ENCODE measurements around the gene CPA5. TPM values are rescaled to one million over a fixed set of nuclear protein-coding genes. Genes with fewer than 3 reads are reported as not detected.
A peak's percentile ranks its signal among the peaks of the same experiment; 100 is the strongest.

CPA5 gene
- total and polyA plus RNA-seq, 10 of the 15 experiments (the other 5 are each of a cell fraction or from before 2014, with no cell fraction given), result 0.06 to 0.52 (median 0.29) TPM; not detected in 2

DNA sequence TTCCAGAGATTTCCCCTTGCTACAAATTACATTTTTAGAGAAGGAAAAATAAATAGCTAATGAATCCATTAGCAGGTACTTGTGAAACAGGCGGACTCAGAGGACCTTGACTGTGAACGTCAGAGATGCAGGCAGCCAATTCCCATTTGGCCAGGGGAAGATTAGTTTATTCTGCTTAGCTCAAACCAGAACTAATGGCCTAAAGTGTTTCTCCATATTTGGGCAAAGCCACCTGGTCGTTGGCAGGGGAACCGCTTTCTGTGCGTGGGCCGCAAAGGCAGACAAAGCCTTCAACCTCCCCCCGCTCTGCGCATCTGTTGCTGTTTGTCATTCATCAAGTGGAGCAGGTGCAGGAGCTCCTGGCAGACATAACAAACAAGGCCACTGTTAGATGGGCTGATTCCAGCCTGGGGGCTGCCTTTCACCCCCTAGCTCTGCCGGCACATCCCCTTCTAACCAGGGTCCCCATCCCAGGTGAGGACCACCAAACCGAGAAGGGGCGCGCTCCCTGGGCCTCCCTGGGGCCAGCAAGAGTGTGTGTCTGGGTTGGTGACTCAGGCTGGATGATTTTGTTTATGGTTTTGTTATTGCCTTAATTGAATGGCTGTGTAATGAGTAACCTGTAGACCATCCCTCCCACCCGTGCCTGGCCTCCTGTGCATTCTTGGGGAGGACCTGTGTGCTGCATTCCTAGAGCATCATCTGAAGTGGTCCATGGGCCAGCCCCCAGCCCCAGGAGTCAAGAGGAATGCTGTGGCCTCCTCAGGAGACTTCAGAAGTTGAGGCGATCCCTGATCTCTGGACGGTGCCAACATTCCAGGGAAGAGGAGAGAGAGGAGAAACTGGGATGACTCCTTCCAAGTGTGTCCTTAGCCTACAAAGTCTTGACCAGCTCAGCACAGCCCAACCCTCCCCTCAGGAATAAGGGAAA is 21.2 kb downstream of the CPA5 start:
- Histone ChIP-seq H2AFZ (ENCODE audit: control insufficient read depth, low read depth, low read length) (no peak overlapping the region; the same call in 1 of the 2 replicates), H3K4me2 (ENCODE audit: control insufficient read depth, insufficient read depth) (0 out of 2 replicates have a peak overlapping the region, but pooled peaks have one; percentile 2), H3K4me3 (no peak overlapping the region), H3K4me1 (ENCODE audit: control insufficient read depth, insufficient read depth, low read length) (peaks cover 13% of the 10 kb centered on the region), H3K79me2 (ENCODE audit: control insufficient read depth, insufficient read depth, low read length) (no peaks in the 10 kb centered on the region), H4K20me1 (ENCODE audit: control insufficient read depth, insufficient read depth) (no peaks in the 10 kb centered on the region), H3K9ac (ENCODE audit: control insufficient read depth, insufficient read depth, low read length) (peak overlapping the region; percentile 46; the same call in 1 of the 2 replicates), H3K27me3 (replicated peaks in 1 of 2; ENCODE audit: control insufficient read depth in 2 of 2, insufficient read depth in 2 of 2, low read length in 1 of 2) (no peaks in the 10 kb centered on the region), H3K9me3 (replicated peaks; ENCODE audit: control insufficient read depth, insufficient read depth, low read length) (no peaks in the 10 kb centered on the region; the same call in 2 of the 3 replicates), H3K27ac (ENCODE audit: control insufficient read depth, insufficient read depth) (peak overlapping the region; percentile 69), H3K36me3 (ENCODE audit: control insufficient read depth in 2 of 2, insufficient read depth in 2 of 2, low read length in 1 of 2) (no peaks in the 10 kb centered on the region)
- ChIA-PET CTCF (interaction anchor here (0.7 to 1.2 kb wide), 2 partner anchors 14 to 123 kb away, joined by 3 read pairs; no protein-coding TSS in a partner anchor), RAD21 (ENCODE audit: unreplicated experiment) (interaction anchor here (0.9 to 1.3 kb wide), 3 partner anchors 14 to 75 kb away, joined by 3 to 6 read pairs (median 4); partner anchors contain the start of gene CEP41), POLR2A (interaction anchor here (1.1 kb wide), 1 partner anchor 16 kb away, joined by 5 read pairs; no protein-coding TSS in a partner anchor), SMC1A (ENCODE audit: uncharacterized antibody, unreplicated experiment) (interaction anchor here (0.9 to 1.6 kb wide), 5 partner anchors 11 to 111 kb away, joined by 3 to 6 read pairs (median 4); no protein-coding TSS in a partner anchor)
- 84% methylated on average over 15 of the region's 15 CpGs for WGBS (ENCODE audit: insufficient coverage, insufficient replicate concordance, low lambda C conversion rate, missing lambda C conversion rate)
- in situ Hi-C loops (cut with MboI) (no loop called here), intact Hi-C loops (cut with micrococcal nuclease; ENCODE audit: unreplicated experiment) (loop anchor here (5.0 kb wide), 2 partner anchors 122 to 123 kb away; no protein-coding TSS in a partner anchor)
- peak; percentile 51 for DNase-seq (ENCODE audit: low read depth, low spot score)
- ATAC-seq, result peak; percentile 87
- BruUV-seq (replicated peaks), result TSS peak; percentile 91
- peak; percentile 41 for FAIRE-seq
- TF ChIP-seq, protein P1, sequence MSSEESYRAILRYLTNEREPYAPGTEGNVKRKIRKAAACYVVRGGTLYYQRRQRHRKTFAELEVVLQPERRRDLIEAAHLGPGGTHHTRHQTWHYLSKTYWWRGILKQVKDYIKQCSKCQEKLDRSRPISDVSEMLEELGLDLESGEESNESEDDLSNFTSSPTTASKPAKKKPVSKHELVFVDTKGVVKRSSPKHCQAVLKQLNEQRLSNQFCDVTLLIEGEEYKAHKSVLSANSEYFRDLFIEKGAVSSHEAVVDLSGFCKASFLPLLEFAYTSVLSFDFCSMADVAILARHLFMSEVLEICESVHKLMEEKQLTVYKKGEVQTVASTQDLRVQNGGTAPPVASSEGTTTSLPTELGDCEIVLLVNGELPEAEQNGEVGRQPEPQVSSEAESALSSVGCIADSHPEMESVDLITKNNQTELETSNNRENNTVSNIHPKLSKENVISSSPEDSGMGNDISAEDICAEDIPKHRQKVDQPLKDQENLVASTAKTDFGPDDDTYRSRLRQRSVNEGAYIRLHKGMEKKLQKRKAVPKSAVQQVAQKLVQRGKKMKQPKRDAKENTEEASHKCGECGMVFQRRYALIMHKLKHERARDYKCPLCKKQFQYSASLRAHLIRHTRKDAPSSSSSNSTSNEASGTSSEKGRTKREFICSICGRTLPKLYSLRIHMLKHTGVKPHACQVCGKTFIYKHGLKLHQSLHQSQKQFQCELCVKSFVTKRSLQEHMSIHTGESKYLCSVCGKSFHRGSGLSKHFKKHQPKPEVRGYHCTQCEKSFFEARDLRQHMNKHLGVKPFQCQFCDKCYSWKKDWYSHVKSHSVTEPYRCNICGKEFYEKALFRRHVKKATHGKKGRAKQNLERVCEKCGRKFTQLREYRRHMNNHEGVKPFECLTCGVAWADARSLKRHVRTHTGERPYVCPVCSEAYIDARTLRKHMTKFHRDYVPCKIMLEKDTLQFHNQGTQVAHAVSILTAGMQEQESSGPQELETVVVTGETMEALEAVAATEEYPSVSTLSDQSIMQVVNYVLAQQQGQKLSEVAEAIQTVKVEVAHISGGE (CRISPR knock-in tag; IDR thresholded peaks at IDR 0.05), result no peak
- TF ChIP-seq, protein P2, sequence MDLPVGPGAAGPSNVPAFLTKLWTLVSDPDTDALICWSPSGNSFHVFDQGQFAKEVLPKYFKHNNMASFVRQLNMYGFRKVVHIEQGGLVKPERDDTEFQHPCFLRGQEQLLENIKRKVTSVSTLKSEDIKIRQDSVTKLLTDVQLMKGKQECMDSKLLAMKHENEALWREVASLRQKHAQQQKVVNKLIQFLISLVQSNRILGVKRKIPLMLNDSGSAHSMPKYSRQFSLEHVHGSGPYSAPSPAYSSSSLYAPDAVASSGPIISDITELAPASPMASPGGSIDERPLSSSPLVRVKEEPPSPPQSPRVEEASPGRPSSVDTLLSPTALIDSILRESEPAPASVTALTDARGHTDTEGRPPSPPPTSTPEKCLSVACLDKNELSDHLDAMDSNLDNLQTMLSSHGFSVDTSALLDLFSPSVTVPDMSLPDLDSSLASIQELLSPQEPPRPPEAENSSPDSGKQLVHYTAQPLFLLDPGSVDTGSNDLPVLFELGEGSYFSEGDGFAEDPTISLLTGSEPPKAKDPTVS (IDR thresholded peaks at IDR 0.05; ENCODE audit: low read depth, low read length), result no peak
- TF ChIP-seq, protein P3, sequence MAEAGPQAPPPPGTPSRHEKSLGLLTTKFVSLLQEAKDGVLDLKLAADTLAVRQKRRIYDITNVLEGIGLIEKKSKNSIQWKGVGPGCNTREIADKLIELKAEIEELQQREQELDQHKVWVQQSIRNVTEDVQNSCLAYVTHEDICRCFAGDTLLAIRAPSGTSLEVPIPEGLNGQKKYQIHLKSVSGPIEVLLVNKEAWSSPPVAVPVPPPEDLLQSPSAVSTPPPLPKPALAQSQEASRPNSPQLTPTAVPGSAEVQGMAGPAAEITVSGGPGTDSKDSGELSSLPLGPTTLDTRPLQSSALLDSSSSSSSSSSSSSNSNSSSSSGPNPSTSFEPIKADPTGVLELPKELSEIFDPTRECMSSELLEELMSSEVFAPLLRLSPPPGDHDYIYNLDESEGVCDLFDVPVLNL (IDR thresholded peaks at IDR 0.05; ENCODE audit: low read depth, low read length), result no peak
- TF ChIP-seq CHD1 (IDR thresholded peaks at IDR 0.05; ENCODE audit: low read depth, low read length) (no peak), STAT3 (IDR thresholded peaks at IDR 0.05; ENCODE audit: low read depth, low read length) (no peak), ZBED1 (IDR thresholded peaks at IDR 0.05; ENCODE audit: borderline replicate concordance) (0 out of 2 replicates have a peak, but pooled peaks have one; percentile 20), FOS (IDR thresholded peaks at IDR 0.05; ENCODE audit: borderline replicate concordance, extremely low read depth, insufficient read length) (no peak), HDGF (IDR thresholded peaks at IDR 0.05) (no peak), JUND (IDR thresholded peaks at IDR 0.05; ENCODE audit: low read depth, low read length) (no peak), CEBPB (IDR thresholded peaks at IDR 0.05; ENCODE audit: borderline replicate concordance in 1 of 2, low read depth in 2 of 2, low read length in 2 of 2) (no peak), BMI1 (IDR thresholded peaks at IDR 0.05; ENCODE audit: borderline replicate concordance) (peak; percentile 44; the same call in 1 of the 2 replicates), HCFC1 (IDR thresholded peaks at IDR 0.05; ENCODE audit: low read length) (no peak), MTA2 (IDR thresholded peaks at IDR 0.05; ENCODE audit: low read depth) (peak; percentile 85), PAX5 (IDR thresholded peaks at IDR 0.05; ENCODE audit: borderline replicate concordance, low read depth, low read length) (no peak), ESRRA (IDR thresholded peaks at IDR 0.05; ENCODE audit: low read length) (no peak), SREBF1 (IDR thresholded peaks at IDR 0.05; ENCODE audit: low read length) (no peak)

All from GM12878 (cell line).